Measurements from ENCODE around the gene CNMD. TPM values are rescaled to one million over a fixed set of nuclear protein-coding genes. Genes with fewer than 3 reads are reported as not detected.

The CNMD gene
- polyA plus RNA-seq, 3 donors: not detected

DNA sequence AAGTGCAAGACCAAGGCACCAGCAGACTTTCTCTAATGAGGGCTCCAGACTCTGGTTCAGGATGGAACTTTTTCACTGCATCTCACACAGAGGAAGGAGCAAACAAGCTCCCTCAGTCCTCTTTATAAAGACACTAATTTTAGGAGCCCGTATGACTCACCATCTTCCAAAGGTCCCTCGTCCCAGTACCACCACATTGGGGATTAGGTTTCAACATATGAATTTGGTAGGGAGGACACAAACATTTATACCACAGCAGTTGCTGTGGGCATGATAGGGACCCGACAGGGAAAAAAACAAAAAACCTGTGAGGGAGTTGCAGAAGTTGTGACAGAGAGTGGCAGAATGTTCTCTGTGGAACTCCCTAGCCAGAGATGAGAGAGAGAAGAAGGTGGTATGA, 6.5 kb upstream of the CNMD start:
- H3K36me3 ChIP-seq (replicated peaks in 1 of 2; ENCODE audit: control insufficient read depth in 1 of 2, insufficient read depth in 2 of 2, low read length in 2 of 2): no peaks in the 10 kb centered on the region
- H3K4me3 ChIP-seq (replicated peaks in 1 of 3; ENCODE audit: low read depth in 2 of 3, low read length in 3 of 3): no peak overlapping the region
- H3K27me3 ChIP-seq (ENCODE audit: control insufficient read depth in 2 of 2, insufficient read depth in 2 of 2, low read length in 2 of 2): peaks cover 4 to 15% of the 10 kb centered on the region in 2 donors
- no peak overlapping the region for H3K4me3 Mint-ChIP-seq
- peaks cover 19 to 38% (median 20%) of the 10 kb centered on the region in 3 donors for H3K27me3 Mint-ChIP-seq (ENCODE audit: low read depth in 3 of 3)
- intact Hi-C loops (cut with micrococcal nuclease): no loop called here
- no peaks in the 10 kb centered on the region for H3K4me1 Mint-ChIP-seq
- TF ChIP-seq CTCF (IDR thresholded peaks at IDR 0.05): no peak
- no peaks in the 10 kb centered on the region for H3K79me2 ChIP-seq (ENCODE audit: insufficient read depth, low read length)
- no peak for DNase-seq
- H3K9me3 Mint-ChIP-seq: peaks cover 0 to 3% (median 0%) of the 10 kb centered on the region in 7 donors
- WGBS (ENCODE audit: insufficient coverage): no CpG with 5 or more reads among the region's 3 CpGs
- no peak overlapping the region for H3K9ac ChIP-seq (ENCODE audit: insufficient read depth, low read length, poor library complexity, severe bottlenecking)
- H3K4me1 ChIP-seq (ENCODE audit: control insufficient read depth in 1 of 2, insufficient read depth in 2 of 2, low read length in 2 of 2): no peaks in the 10 kb centered on the region
- no peaks in the 10 kb centered on the region for H3K36me3 Mint-ChIP-seq
- H4K20me1 ChIP-seq (ENCODE audit: insufficient read depth, low read length): no peaks in the 10 kb centered on the region
- no peak overlapping the region for H3K27ac Mint-ChIP-seq
- H3K27ac ChIP-seq (ENCODE audit: low read depth in 1 of 2, low read length in 2 of 2): no peak overlapping the region
- no peak overlapping the region for H3K4me2 ChIP-seq (replicated peaks; ENCODE audit: extremely low read depth, low read length, poor library complexity, severe bottlenecking)
- H2AFZ ChIP-seq (ENCODE audit: insufficient read depth, low read depth, low read length, poor library complexity, severe bottlenecking): no peak overlapping the region
- no peaks in the 10 kb centered on the region for H3K9me3 ChIP-seq (replicated peaks in 1 of 2; ENCODE audit: control insufficient read depth in 1 of 2, insufficient read depth in 1 of 2, low read length in 2 of 2)

DNA sequence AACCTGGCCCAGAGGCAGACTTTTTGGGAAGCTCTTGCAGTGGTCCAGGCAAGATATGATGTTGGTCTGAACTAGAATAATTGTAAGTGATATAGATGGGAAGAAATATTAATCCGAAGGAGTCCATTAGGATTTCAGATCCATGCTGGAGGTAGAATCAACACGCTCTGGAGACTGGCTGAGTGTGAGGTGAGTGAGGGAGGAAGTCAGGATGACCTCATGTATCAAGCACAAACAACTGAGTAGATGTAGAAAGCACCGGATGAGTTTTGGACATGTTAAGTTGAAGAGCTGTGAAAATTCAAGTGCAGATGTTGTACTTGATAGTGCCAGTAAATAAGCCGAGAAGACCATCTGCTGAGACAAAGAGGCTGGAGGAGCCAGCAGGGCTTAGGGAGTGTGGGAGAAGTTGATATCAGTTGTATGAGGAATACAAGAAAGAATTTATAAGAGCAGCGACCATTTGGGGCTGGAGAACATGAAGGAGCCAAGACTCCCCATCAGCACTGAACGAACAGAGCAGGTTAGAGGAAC, 5.3 kb upstream of the CNMD start:
- no peak overlapping the region for H3K4me3 ChIP-seq (replicated peaks in 1 of 3; ENCODE audit: low read depth in 2 of 3, low read length in 3 of 3)

More for the DNA sequence above, 5.3 kb upstream of the CNMD start:
- 95% methylated on average over 4 of the region's 6 CpGs for WGBS (ENCODE audit: insufficient coverage)
- Histone ChIP-seq H3K9me3 (replicated peaks in 1 of 2; ENCODE audit: control insufficient read depth in 1 of 2, insufficient read depth in 1 of 2, low read length in 2 of 2) (peaks cover 0 to 3% of the 10 kb centered on the region in 2 donors), H3K27ac (ENCODE audit: low read depth in 1 of 2, low read length in 2 of 2) (no peak overlapping the region), H3K79me2 (ENCODE audit: insufficient read depth, low read length) (no peaks in the 10 kb centered on the region), H2AFZ (ENCODE audit: insufficient read depth, low read depth, low read length, poor library complexity, severe bottlenecking) (no peak overlapping the region), H3K4me2 (replicated peaks; ENCODE audit: extremely low read depth, low read length, poor library complexity, severe bottlenecking) (no peak overlapping the region), H3K4me1 (ENCODE audit: control insufficient read depth in 1 of 2, insufficient read depth in 2 of 2, low read length in 2 of 2) (no peaks in the 10 kb centered on the region), H3K36me3 (replicated peaks in 1 of 2; ENCODE audit: control insufficient read depth in 1 of 2, insufficient read depth in 2 of 2, low read length in 2 of 2) (no peaks in the 10 kb centered on the region), H4K20me1 (ENCODE audit: insufficient read depth, low read length) (no peaks in the 10 kb centered on the region), H3K27me3 (ENCODE audit: control insufficient read depth in 2 of 2, insufficient read depth in 2 of 2, low read length in 2 of 2) (peaks cover 16 to 28% of the 10 kb centered on the region in 2 donors), H3K9ac (ENCODE audit: insufficient read depth, low read length, poor library complexity, severe bottlenecking) (no peak overlapping the region)
- no peak overlapping the region for H3K4me3 Mint-ChIP-seq
- H3K9me3 Mint-ChIP-seq: peaks cover 0 to 5% (median 2%) of the 10 kb centered on the region in 7 donors
- H3K27me3 Mint-ChIP-seq (ENCODE audit: low read depth in 3 of 3): peaks cover 29 to 45% (median 32%) of the 10 kb centered on the region in 3 donors
- H3K36me3 Mint-ChIP-seq: no peaks in the 10 kb centered on the region
- intact Hi-C loops (cut with micrococcal nuclease): no loop called here
- TF ChIP-seq CTCF (IDR thresholded peaks at IDR 0.05): no peak
- DNase-seq: no peak
- peaks cover under 1% of the 10 kb centered on the region for H3K4me1 Mint-ChIP-seq
- H3K27ac Mint-ChIP-seq: no peak overlapping the region
